Fibroblast of skin of scalp (primary cell): ENCODE measurements around the gene LDLRAD2. TPM values are rescaled to one million over a fixed set of nuclear protein-coding genes. Genes with fewer than 3 reads are reported as not detected.
A peak's percentile ranks its signal among the peaks of the same experiment; 100 is the strongest.
"Not testable (repeated sequence)": the region's sequence is repeated elsewhere in the genome, so short reads cannot be mapped to it uniquely, and the experiment has no call there.

ENCODE experiments used
- DNase-seq: peaks from one replicate; pipeline ENCODE4 v3.0.0-alpha.2; 2013
- polyA plus RNA-seq, 2 experiments: library from polyadenylated mRNA; unstranded; fragments of 120-200 nt; gene quantifications; one replicate each; pipeline ENCODE4 v1.2.1, GENCODE V29; 2013; ENCODE audit not compliant: insufficient read length in 2 of 2

Gene LDLRAD2
- 10.5 TPM for polyA plus RNA-seq (2013, experiment 1 of 2; ENCODE audit: insufficient read length)
- 6.9 TPM for polyA plus RNA-seq (2013, experiment 2 of 2; ENCODE audit: insufficient read length)

GRCh38 chr1:21811875-21812305 lies at the start of gene LDLRAD2:
Gene LDLRAD2, plus strand, starts transcription at chr1:21812265. Its CDS starts 187 bp downstream, at chr1:21812452.
- peak; percentile 31 for DNase-seq

GRCh38 chr1:21763236-21763635 lies 48.8 kb upstream of the LDLRAD2 start:
- DNase-seq, result no peak

- DNase-seq, result no peak
Measured at GRCh38 chr1:21763694-21764419, 48.2 kb upstream of the LDLRAD2 start.

- peak; percentile 98 for DNase-seq
Measured at GRCh38 chr1:21764615-21765423, 47.2 kb upstream of the LDLRAD2 start.

- no peak for DNase-seq
Measured at GRCh38 chr1:21766210-21766609, 45.9 kb upstream of the LDLRAD2 start.

GRCh38 chr1:21767106-21767505 lies 45.0 kb upstream of the LDLRAD2 start:
- DNase-seq, result not testable (repeated sequence)

- no peak for DNase-seq
Measured at GRCh38 chr1:21770201-21770600, 41.9 kb upstream of the LDLRAD2 start.

- DNase-seq, result not testable (repeated sequence)
Measured at GRCh38 chr1:21770602-21771001, 41.5 kb upstream of the LDLRAD2 start.

GRCh38 chr1:21771672-21772071 lies 40.4 kb upstream of the LDLRAD2 start:
- not testable (repeated sequence) for DNase-seq

GRCh38 chr1:21773585-21773984 lies 38.5 kb upstream of the LDLRAD2 start:
- no peak for DNase-seq

GRCh38 chr1:21774835-21775549 lies 37.1 kb upstream of the LDLRAD2 start:
- no peak for DNase-seq

GRCh38 chr1:21775550-21775914 lies 36.5 kb upstream of the LDLRAD2 start:
- DNase-seq, result no peak

- peak; percentile 53 for DNase-seq
Measured at GRCh38 chr1:21775985-21776562, 36.0 kb upstream of the LDLRAD2 start.

GRCh38 chr1:21776925-21777324 lies 35.1 kb upstream of the LDLRAD2 start:
- DNase-seq, result not testable (repeated sequence)

GRCh38 chr1:21778405-21778727 lies 33.7 kb upstream of the LDLRAD2 start:
- no peak for DNase-seq

- DNase-seq, result no peak
Measured at GRCh38 chr1:21779613-21780521, 32.2 kb upstream of the LDLRAD2 start.

GRCh38 chr1:21781815-21782348 lies 30.2 kb upstream of the LDLRAD2 start:
- peak; percentile 64 for DNase-seq

- peak; percentile 63 for DNase-seq
Measured at GRCh38 chr1:21782349-21782867, 29.7 kb upstream of the LDLRAD2 start.

GRCh38 chr1:21782868-21783678 lies 29.0 kb upstream of the LDLRAD2 start, which contains the start of gene USP48:
Gene USP48, minus strand, starts transcription at chr1:21783149. Its CDS starts 192 bp downstream, at chr1:21782957.
- peak; percentile 98 for DNase-seq
